Progenitor cell of endocrine pancreas (in vitro differentiated cells): ENCODE measurements around the gene HNRNPR. TPM values are rescaled to one million over a fixed set of nuclear protein-coding genes. Genes with fewer than 3 reads are reported as not detected.
A peak's percentile ranks its signal among the peaks of the same experiment; 100 is the strongest.

ENCODE experiments used
- DNase-seq: peaks from one replicate; pipeline ENCODE4 v3.0.0; 2021; ENCODE audit warnings: low spot score; ENCODE audit not compliant: unreplicated experiment
- H3K27ac Mint-ChIP-seq: 2 replicates; pipeline ENCODE4 v1.8.0; 2021; ENCODE audit warnings: mild to moderate bottlenecking, moderate library complexity, mixed read lengths
- H3K27me3 Mint-ChIP-seq: 2 replicates; pipeline ENCODE4 v1.8.0; 2021; ENCODE audit warnings: mixed read lengths
- H3K36me3 Mint-ChIP-seq: 2 replicates; pipeline ENCODE4 v1.8.0; 2022; ENCODE audit warnings: mixed read lengths; ENCODE audit not compliant: insufficient read depth
- H3K4me1 Mint-ChIP-seq: 2 replicates; pipeline ENCODE4 v1.8.0; 2021; ENCODE audit warnings: low read depth, mixed read lengths
- H3K4me3 Mint-ChIP-seq: 2 replicates; pipeline ENCODE4 v1.8.0; 2021; ENCODE audit warnings: low read depth, mild to moderate bottlenecking, moderate library complexity, mixed read lengths
- H3K9me3 Mint-ChIP-seq: 2 replicates; pipeline ENCODE4 v1.8.0; 2021; ENCODE audit warnings: low read depth, mixed read lengths
- long read RNA-seq: library from polyadenylated mRNA; unstranded; transcript quantifications from one replicate; pipeline ENCODE4 v2.0.0, GENCODE V29; 2020
- total RNA-seq: library from RNA; stranded (reverse); gene quantifications from 2 replicates; pipeline ENCODE4 v1.2.1, GENCODE V29; 2021
- TF ChIP-seq, protein P1 (sequence below): fragments of 200-600 bp; sonication (generic); IDR thresholded peaks from one replicate; pipeline ENCODE4 v1.5.0; 2021; ENCODE audit warnings: antibody characterized with exemption, mild to moderate bottlenecking; ENCODE audit not compliant: unreplicated experiment

The HNRNPR gene
- total RNA-seq, result 201 and 212 TPM in 2 replicates
- long read RNA-seq, full-length matches to known transcripts, result 188 of 611 reads
- long read RNA-seq, partial matches to known transcripts, result 373 of 611 reads
- long read RNA-seq, other reads (novel, unspliced or antisense), result 50 of 611 reads

DNA sequence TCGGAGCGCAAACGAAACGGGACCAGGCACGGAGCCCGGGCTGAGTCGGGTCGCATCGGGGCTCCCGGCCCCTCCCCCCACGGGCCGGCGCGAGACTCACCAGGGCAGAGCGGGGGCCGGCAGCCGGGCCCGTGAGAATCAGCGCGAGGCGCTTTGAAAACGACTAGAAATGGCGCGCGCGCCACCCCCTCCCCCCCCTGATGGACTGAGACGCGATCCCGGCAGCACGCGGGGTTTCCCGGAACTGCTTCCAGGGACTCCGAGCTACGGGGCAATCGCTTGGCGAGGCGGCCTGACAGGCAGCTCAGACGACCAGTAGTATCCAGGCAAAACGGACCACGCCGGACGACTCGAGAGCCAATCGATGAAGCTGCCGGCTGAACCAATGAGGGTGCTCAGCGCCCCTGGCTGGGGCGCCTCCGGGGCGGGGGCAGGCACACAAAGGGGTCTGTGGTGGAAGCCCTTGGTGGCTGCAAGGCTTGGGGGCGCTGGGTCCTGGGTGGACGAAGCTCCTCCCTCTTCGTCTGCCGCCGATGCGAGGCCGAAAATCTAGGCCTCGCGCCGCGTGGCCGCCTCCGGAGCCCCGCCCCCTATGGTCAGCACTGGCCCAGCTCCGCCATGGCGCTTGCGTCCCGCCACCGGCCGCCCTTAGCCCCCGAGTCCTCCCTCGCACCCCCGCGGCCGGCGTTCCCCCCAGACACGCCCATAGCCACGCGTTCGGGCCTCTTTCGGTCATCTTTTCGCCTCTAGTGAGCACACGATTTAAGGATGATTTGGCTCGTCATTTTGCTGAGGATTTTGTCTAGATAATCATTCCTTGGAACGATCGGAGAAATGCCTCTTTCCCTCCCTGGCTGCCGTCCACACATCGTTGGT is at the start of gene HNRNPR:
TSS of gene HNRNPR (minus strand) at position 174 of the 876 bp plus-strand sequence. CDS start 3,276 bp downstream, outside the sequence.
- Mint-ChIP-seq H3K9me3 (peaks cover 4% of the 10 kb centered on the region), H3K36me3 (peaks cover 2% of the 10 kb centered on the region), H3K4me1 (peaks cover 38% of the 10 kb centered on the region), H3K4me3 (peak within 1 kb of the TSS; percentile 87), H3K27me3 (no peaks in the 10 kb centered on the region), H3K27ac (peak within 1 kb of the TSS; percentile 99)
- TF ChIP-seq, protein P1, sequence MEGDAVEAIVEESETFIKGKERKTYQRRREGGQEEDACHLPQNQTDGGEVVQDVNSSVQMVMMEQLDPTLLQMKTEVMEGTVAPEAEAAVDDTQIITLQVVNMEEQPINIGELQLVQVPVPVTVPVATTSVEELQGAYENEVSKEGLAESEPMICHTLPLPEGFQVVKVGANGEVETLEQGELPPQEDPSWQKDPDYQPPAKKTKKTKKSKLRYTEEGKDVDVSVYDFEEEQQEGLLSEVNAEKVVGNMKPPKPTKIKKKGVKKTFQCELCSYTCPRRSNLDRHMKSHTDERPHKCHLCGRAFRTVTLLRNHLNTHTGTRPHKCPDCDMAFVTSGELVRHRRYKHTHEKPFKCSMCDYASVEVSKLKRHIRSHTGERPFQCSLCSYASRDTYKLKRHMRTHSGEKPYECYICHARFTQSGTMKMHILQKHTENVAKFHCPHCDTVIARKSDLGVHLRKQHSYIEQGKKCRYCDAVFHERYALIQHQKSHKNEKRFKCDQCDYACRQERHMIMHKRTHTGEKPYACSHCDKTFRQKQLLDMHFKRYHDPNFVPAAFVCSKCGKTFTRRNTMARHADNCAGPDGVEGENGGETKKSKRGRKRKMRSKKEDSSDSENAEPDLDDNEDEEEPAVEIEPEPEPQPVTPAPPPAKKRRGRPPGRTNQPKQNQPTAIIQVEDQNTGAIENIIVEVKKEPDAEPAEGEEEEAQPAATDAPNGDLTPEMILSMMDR, result no peak
- peak; percentile 99 for DNase-seq

DNA sequence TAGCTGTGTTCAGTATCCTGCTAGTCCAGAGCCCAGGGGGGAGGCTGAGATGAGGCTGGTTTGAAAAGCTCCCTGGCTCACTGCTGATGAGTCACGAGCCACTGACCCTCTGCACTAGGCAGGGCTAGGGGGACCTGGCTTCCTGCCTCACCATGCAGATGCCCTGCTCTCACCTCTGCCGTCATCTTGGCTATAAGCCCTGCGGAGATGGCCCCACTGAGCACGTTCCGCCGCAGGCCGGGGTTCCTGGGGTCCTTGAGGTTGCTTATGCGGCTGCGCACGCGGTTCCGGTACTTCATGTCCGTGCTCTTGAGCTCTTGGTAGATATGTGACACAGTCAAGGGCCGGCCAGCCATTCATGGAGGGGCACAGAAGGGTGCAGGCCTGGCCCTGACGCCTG is 49.6 kb upstream of the HNRNPR start:
- H3K4me3 Mint-ChIP-seq, result no peak overlapping the region
- H3K4me1 Mint-ChIP-seq, result no peaks in the 10 kb centered on the region
- no peak for DNase-seq
- H3K27me3 Mint-ChIP-seq, result no peaks in the 10 kb centered on the region
- H3K9me3 Mint-ChIP-seq, result no peaks in the 10 kb centered on the region
- peaks cover 8% of the 10 kb centered on the region for H3K36me3 Mint-ChIP-seq
- TF ChIP-seq, protein P1, result no peak
- H3K27ac Mint-ChIP-seq, result no peak overlapping the region

GRCh38 chr1:23392125-23392855 is 48.2 kb upstream of the HNRNPR start:
- no peak overlapping the region for H3K4me3 Mint-ChIP-seq
- no peaks in the 10 kb centered on the region for H3K27me3 Mint-ChIP-seq
- H3K9me3 Mint-ChIP-seq, result no peaks in the 10 kb centered on the region
- H3K36me3 Mint-ChIP-seq, result peaks cover 7% of the 10 kb centered on the region
- DNase-seq, result no peak
- TF ChIP-seq, protein P1, result no peak
- H3K27ac Mint-ChIP-seq, result no peak overlapping the region
- H3K4me1 Mint-ChIP-seq, result no peaks in the 10 kb centered on the region

DNA sequence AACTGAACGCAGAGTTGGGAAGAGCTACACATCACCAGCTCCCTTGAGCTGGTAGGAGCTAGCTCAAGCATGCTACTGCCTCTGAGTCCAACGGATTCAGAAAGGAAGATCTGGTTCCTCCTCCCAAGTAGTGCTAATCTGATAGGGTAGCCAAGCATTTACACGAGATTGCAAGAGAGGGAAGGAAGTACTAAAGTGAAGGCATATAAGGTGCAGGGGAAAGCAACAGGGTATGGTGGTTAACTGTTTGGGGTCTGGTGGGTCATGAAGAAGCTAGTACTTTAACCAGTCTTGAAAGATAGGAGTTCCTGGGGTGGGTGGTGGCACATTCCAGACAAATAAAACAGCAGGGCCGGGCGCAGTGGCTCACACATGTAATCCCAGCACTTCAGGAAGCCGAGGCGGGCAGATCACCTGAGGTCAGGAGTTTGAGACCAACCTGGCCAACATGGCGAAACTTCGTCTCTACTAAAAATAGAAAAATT is 45.8 kb upstream of the HNRNPR start:
- H3K27me3 Mint-ChIP-seq, result no peaks in the 10 kb centered on the region
- DNase-seq, result no peak
- TF ChIP-seq, protein P1, result no peak
- H3K27ac Mint-ChIP-seq, result no peak overlapping the region
- no peaks in the 10 kb centered on the region for H3K9me3 Mint-ChIP-seq
- no peaks in the 10 kb centered on the region for H3K4me1 Mint-ChIP-seq
- no peak overlapping the region for H3K4me3 Mint-ChIP-seq
- H3K36me3 Mint-ChIP-seq, result peaks cover 2% of the 10 kb centered on the region

DNA sequence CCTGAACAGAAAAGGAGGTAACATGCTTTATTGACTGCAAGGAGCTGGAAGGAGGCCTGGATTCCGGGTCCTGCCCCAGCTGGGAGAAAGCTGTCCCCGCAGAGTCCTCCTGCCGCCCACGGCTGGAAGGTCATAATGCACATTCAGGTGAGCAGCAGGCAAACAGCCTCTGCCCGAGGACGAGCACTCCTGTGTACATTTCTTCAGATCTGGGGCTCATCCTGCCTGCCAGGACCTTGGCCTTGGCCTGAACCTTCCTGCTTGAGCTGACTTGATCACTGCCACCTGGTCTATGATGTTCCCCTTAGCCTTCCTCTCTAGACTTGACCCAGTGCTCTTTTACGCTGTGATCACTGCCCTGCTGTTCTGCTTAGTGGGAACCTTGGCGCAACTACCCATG is 43.4 kb upstream of the HNRNPR start:
- no peak overlapping the region for H3K4me3 Mint-ChIP-seq
- no peaks in the 10 kb centered on the region for H3K27me3 Mint-ChIP-seq
- H3K9me3 Mint-ChIP-seq, result no peaks in the 10 kb centered on the region
- no peaks in the 10 kb centered on the region for H3K4me1 Mint-ChIP-seq
- TF ChIP-seq, protein P1, result no peak
- peaks cover 1% of the 10 kb centered on the region for H3K36me3 Mint-ChIP-seq
- no peak overlapping the region for H3K27ac Mint-ChIP-seq
- no peak for DNase-seq
